NCI-H1092 (cell line): Measurements from ENCODE around the gene KRTAP10-12.
"Not testable (repeated sequence)": the region's sequence is repeated elsewhere in the genome, so short reads cannot be mapped to it uniquely, and the experiment has no call there.

Experiments used
- DNase-seq: peaks from one replicate; lab custom pipeline; 2025; lab: John Stamatoyannopoulos, UW

The KRTAP10-12 gene

GRCh38 chr21:44697172-44697810 lies at the start of gene KRTAP10-12:
KRTAP10-12 (plus strand) TSS chr21:44697172; CDS start chr21:44697202, 30 bp downstream.
- DNase-seq: not testable (repeated sequence)

- peak; percentile 12 for DNase-seq
Observed at GRCh38 chr21:44647222-44647552, 49.8 kb upstream of the KRTAP10-12 start.

- no peak for DNase-seq
Observed at GRCh38 chr21:44648557-44649311, 48.2 kb upstream of the KRTAP10-12 start.

GRCh38 chr21:44649521-44650100 lies 47.4 kb upstream of the KRTAP10-12 start:
- no peak for DNase-seq

GRCh38 chr21:44650265-44650972 lies 46.6 kb upstream of the KRTAP10-12 start:
- no peak for DNase-seq

- no peak for DNase-seq
Observed at GRCh38 chr21:44650973-44651675, 45.8 kb upstream of the KRTAP10-12 start.

- DNase-seq: no peak
Observed at GRCh38 chr21:44653123-44653522, 43.8 kb upstream of the KRTAP10-12 start.

- peak; percentile 20 for DNase-seq
Observed at GRCh38 chr21:44653656-44654575, 43.1 kb upstream of the KRTAP10-12 start.

- DNase-seq: no peak
Observed at GRCh38 chr21:44654576-44655175, 42.3 kb upstream of the KRTAP10-12 start, which contains the start of gene KRTAP12-4. KRTAP12-4 (minus strand) TSS chr21:44654659; CDS start chr21:44654614, 45 bp downstream.

- no peak for DNase-seq
Observed at GRCh38 chr21:44656868-44657267, 40.1 kb upstream of the KRTAP10-12 start.

GRCh38 chr21:44657635-44658540 lies 39.1 kb upstream of the KRTAP10-12 start, which contains the start of gene KRTAP12-3:
KRTAP12-3 (plus strand) TSS chr21:44657932; CDS start chr21:44657980, 48 bp downstream.
- no peak for DNase-seq

GRCh38 chr21:44658541-44658910 lies 38.4 kb upstream of the KRTAP10-12 start:
- DNase-seq: no peak

- no peak for DNase-seq
Observed at GRCh38 chr21:44658913-44659595, 37.9 kb upstream of the KRTAP10-12 start.

- DNase-seq: not testable (repeated sequence)
Observed at GRCh38 chr21:44661567-44661966, 35.4 kb upstream of the KRTAP10-12 start.

GRCh38 chr21:44664691-44665090 lies 32.3 kb upstream of the KRTAP10-12 start:
- DNase-seq: no peak

- peak; percentile 47 for DNase-seq
Observed at GRCh38 chr21:44666401-44667320, 30.3 kb upstream of the KRTAP10-12 start, which contains the start of gene KRTAP12-2. KRTAP12-2 (minus strand) TSS chr21:44666927; CDS start chr21:44666886, 41 bp downstream.

- DNase-seq: no peak
Observed at GRCh38 chr21:44667612-44668011, 29.4 kb upstream of the KRTAP10-12 start.
